Skeletal muscle cell (primary cell): ENCODE results near the gene SKAP2.
A peak's percentile ranks its signal among the peaks of the same experiment; 100 is the strongest.
"Not testable (repeated sequence)": the region's sequence is repeated elsewhere in the genome, so short reads cannot be mapped to it uniquely, and the experiment has no call there.

Source experiments
- DNase-seq: peaks from one replicate; pipeline ENCODE4 v3.0.0-alpha.2; 2010; ENCODE audit warnings: low read depth
- H3K4me3 ChIP-seq: 2 replicates; pipeline ENCODE4 v1.5.1; 2011; ENCODE audit warnings: low read depth, mild to moderate bottlenecking, control low read depth, low read length, moderate library complexity

The SKAP2 gene

DNA sequence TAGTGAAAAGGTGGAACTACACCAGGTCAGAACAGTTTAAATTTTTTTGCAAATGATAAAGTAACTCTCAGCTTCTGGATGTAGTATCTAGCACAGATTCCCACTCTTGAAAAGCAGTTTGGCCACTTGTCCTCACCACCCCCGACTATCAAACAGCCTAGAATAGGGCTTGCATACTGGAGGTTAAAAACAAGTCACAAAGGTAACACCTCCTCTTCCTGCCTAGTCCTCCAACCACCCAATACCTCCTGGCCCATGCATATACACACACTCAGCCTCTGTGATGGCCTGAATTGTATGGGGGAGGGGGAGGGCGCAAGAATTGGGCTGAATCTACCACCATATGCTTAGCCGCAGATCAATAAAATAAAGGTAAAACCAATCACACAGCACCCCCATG, 5.7 kb downstream of the SKAP2 start:
- H3K4me3 ChIP-seq: no peak overlapping the region
- no peak for DNase-seq

DNA sequence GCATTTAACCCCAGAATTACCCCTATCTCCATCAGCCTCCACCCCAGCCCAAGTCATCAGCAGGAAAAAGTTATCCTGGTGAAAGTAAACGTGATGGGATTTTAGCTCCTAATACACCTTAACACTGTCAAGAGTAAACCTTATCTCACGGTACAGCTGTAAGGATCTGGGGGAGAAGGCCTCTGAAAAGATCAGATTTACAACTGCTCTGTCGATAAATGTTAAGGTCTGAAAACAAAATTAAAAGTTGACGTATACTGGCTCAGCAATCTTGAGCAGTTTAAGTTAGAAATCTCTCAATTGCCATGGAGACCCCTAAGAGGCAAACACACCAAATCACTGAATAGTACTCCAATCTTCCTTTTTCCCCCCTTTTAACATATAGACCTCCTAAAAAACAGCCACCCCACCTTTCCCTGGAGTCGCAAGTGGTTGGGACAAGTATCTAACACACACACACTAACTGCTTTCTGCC, 6.1 kb downstream of the SKAP2 start:
- no peak for DNase-seq
- H3K4me3 ChIP-seq: no peak overlapping the region

GRCh38 chr7:26857506-26858240, 6.7 kb downstream of the SKAP2 start:
- H3K4me3 ChIP-seq: peak overlapping the region; percentile 2
- DNase-seq: no peak

DNA sequence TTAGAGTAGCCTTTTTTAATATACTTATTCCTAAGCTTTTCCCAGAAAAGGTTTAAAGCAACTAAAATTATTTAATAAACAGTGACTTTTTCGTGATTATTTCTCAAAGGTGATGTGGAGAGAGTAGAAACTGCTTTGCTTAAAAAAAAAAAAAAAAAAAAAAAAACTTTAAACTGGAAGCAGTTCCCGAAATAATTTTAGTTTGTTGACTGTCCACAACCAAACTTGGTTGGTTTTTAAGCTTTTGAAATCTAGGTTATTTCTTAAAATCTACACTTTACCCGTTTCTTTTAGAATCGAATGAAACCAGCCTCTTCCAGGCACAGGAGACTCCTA, 7.3 kb downstream of the SKAP2 start:
- H3K4me3 ChIP-seq: peak overlapping the region; percentile 2
- DNase-seq: no peak

DNA sequence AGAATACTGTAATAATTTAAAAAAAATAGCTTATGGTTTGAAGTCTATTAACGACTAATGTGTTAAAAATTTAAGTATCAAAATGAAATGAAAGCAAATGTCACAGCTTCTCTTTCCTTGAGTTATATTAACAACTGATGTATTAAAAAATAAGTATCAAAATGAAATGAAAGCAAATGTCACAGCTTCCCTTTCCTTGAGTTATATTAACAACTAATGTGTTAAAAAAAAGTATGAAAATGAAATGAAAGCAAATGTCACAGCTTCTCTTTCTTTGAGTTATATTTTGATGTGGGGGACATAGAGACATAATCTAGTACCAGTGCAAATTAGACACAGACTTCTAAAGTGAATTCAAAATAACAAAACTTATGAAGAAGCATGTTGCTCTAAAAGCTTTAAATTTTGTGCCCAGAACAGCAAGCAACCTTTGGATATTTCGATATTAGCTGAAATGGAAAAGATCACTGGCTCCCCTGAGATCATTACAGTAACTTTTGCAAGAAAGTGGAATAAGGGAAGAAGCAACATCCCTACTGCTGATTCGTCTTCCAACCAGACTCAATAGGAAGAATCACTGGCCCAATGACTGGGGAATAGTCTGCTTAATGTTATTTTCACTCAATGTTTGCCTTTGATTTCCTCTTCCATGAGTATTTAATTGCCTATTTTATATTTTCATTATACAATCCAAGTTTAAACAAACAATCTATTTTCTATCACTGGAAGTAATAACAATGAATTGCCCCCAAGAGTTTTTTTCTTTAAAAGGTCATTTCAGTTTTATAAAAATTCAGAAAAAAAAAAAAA, 8.0 kb downstream of the SKAP2 start:
- DNase-seq: no peak

GRCh38 chr7:26854876-26855855, 9.2 kb downstream of the SKAP2 start:
- no peak overlapping the region for H3K4me3 ChIP-seq
- no peak for DNase-seq

More for the DNA sequence above, 8.0 kb downstream of the SKAP2 start:
- no peak overlapping the region for H3K4me3 ChIP-seq

DNA sequence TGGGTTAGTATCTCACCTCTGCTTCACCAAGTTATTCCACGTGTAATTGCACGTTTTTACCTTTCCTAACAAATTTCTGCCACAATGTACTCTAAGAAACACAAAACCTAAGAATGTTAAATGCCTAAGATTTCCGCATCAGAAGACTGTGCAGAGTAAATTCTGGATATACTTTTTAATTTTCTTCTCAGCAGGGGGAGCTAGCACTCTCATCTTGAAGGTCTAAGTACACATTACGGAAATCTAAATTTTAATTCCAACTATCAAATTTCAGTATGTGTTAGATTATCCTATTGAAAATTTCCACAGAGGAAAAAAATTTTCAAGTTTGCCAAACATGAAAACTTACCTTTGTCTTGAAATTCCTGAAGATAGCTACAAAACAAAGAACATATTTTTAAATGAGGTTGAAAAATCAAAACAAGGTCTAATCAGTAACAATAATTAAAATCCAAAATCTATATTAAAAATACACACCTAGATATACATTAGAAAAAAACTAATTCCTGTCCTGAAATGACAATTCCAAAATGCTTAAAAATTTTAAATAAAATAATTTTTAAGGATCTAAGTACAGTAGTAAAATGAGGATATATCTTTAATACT, 10.5 kb downstream of the SKAP2 start:
- H3K4me3 ChIP-seq: no peak overlapping the region
- no peak for DNase-seq

DNA sequence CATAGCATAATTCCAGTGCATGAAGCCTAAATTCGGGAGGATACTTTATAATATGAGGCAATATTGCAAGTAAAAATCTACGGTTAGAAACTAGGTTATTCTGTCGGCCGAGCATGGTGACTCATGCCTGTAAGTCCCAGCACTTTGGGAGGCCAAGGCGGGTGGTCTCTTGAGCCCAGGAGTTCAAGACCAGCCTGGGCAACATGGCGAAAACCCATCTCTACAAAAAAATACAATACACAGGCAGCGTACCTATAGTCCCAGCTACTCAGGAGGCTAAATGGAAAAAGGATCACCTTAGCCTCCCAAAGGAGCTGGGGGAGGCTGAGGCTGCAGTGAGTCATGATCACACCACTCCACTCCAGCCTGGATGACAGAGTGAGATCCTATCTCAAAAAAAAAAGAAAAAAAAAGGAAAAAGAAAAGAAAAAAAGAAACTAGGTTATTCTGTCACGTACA, 14.2 kb downstream of the SKAP2 start:
- no peak overlapping the region for H3K4me3 ChIP-seq
- DNase-seq: no peak

- DNase-seq: no peak
- no peak overlapping the region for H3K4me3 ChIP-seq
These were observed 20.7 kb downstream of the SKAP2 start for GRCh38 chr7:26843705-26844104.

GRCh38 chr7:26842897-26843296, 21.5 kb downstream of the SKAP2 start:
- DNase-seq: no peak
- no peak overlapping the region for H3K4me3 ChIP-seq

GRCh38 chr7:26841003-26841739, 23.2 kb downstream of the SKAP2 start:
- no peak overlapping the region for H3K4me3 ChIP-seq
- DNase-seq: no peak

GRCh38 chr7:26836793-26837192, 27.6 kb downstream of the SKAP2 start:
- not testable (repeated sequence) for H3K4me3 ChIP-seq, DNase-seq

- no peak for DNase-seq
- H3K4me3 ChIP-seq: no peak overlapping the region
These were observed 49.0 kb downstream of the SKAP2 start for GRCh38 chr7:26815426-26815825.

DNA sequence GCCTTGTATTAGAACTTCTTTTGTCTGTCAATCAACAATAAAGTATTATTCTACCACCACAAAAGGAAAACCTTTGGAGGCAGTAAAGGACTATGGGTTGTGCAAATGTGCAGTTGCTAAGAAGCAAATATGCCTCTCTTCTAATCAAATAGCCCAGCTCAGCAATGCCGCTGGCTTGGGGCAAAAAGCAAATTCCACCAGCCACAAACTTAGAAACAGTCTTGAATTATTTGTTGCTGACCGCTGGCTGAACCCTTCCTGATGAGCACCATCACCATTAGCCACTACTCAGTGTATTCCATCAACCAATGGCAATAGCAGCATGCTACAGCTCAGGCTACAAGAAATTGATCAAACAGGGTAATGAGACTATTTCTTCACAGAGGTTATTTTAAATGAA, 51.0 kb downstream of the SKAP2 start:
- peak; percentile 2 for DNase-seq
- H3K4me3 ChIP-seq: no peak overlapping the region

GRCh38 chr7:26794541-26794940, 69.8 kb downstream of the SKAP2 start:
- no peak overlapping the region for H3K4me3 ChIP-seq
- DNase-seq: no peak

DNA sequence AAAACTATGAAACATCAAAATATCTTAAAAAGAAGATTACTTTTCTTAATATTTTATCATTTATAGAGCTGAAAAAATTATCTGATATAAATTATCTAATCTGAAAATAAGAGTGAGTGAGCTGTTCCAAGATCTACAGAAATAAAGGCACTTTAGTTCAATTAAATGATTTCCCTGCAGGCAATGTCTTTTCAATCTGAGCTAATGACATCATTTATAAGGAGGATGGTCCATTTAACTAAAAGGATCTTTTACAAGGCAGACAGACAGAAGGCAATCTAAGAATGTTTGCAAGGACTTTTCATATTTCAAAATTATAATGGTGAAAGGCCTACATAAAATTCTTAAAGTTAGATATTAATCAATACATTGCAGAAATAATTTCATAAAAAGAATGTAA, 71.8 kb downstream of the SKAP2 start:
- H3K4me3 ChIP-seq: no peak overlapping the region
- DNase-seq: no peak

- H3K4me3 ChIP-seq: no peak overlapping the region
- DNase-seq: no peak
These were observed 72.4 kb downstream of the SKAP2 start for GRCh38 chr7:26792006-26792405.

GRCh38 chr7:26789481-26790184, 74.8 kb downstream of the SKAP2 start:
- DNase-seq: no peak
- no peak overlapping the region for H3K4me3 ChIP-seq
